GM10266 (cell line): ENCODE data around the gene LIMCH1.

Experiments
- DNase-seq: peaks from one replicate; pipeline ENCODE4 v3.0.0; 2012; ENCODE audit errors: extremely low spot score
- TF ChIP-seq, protein P1 (sequence below): IDR thresholded peaks from 2 replicates; pipeline ENCODE4 v1.5.1; 2012; ENCODE audit warnings: mild to moderate bottlenecking, low read depth; ENCODE audit not compliant: control insufficient read depth, insufficient read depth; ENCODE audit errors: missing control alignments

Gene LIMCH1

DNA sequence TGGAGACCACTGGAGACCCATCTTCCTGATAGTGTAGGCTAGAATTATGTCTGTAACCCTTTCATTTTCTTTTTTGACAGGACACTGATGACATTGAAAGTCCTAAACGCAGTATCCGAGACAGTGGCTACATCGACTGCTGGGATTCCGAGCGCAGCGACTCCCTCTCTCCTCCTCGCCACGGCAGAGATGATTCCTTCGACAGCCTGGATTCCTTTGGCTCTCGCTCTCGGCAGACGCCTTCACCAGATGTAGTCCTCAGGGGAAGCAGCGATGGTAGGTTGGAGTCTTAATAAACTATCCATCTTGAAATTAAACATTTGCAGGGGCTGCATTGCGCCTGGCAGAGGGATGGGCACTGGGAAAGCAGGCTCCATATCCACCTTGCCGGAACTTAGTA lies 75.4 kb downstream of the LIMCH1 start:
- DNase-seq = no peak
- TF ChIP-seq, protein P1, sequence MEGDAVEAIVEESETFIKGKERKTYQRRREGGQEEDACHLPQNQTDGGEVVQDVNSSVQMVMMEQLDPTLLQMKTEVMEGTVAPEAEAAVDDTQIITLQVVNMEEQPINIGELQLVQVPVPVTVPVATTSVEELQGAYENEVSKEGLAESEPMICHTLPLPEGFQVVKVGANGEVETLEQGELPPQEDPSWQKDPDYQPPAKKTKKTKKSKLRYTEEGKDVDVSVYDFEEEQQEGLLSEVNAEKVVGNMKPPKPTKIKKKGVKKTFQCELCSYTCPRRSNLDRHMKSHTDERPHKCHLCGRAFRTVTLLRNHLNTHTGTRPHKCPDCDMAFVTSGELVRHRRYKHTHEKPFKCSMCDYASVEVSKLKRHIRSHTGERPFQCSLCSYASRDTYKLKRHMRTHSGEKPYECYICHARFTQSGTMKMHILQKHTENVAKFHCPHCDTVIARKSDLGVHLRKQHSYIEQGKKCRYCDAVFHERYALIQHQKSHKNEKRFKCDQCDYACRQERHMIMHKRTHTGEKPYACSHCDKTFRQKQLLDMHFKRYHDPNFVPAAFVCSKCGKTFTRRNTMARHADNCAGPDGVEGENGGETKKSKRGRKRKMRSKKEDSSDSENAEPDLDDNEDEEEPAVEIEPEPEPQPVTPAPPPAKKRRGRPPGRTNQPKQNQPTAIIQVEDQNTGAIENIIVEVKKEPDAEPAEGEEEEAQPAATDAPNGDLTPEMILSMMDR = no peak

DNA sequence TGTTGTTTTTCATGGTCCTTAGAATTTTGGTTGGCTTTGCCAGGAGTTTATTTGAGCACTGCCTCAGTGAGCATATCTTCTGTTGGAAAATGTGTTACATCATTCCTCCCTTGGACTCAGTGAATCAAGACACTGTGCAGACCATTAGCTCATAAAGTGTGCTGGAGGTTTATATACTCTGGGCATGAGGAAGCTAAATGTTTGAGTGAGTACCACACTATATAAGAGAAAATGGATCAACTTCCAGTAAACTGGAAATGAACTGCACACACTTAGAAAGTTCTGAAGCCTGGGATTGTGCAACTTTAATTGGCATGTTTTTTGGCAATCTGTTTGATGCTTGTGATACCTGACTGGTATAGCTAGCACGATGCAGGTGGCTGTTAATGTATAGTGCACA lies 75.9 kb downstream of the LIMCH1 start:
- TF ChIP-seq, protein P1 = no peak
- no peak for DNase-seq

DNA sequence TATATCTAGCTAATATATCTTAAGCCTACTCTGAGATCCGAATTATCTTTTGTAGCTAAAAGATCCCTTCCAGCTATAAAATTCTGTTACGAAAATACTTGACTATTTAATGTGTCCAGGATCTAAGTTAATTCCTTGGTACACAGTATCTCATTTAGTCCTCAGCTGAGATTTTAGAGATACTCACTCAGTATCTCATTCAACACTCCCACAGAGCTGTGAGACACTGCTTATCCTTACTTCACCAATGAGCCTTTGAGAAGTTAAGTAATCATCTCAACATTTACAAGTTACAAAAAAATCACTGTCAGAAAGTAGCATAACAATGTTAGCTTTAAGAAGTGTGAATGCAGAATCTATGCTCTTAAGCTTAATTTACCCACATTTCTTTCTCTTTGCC lies 76.6 kb downstream of the LIMCH1 start:
- no peak for DNase-seq
- TF ChIP-seq, protein P1 = no peak

DNA sequence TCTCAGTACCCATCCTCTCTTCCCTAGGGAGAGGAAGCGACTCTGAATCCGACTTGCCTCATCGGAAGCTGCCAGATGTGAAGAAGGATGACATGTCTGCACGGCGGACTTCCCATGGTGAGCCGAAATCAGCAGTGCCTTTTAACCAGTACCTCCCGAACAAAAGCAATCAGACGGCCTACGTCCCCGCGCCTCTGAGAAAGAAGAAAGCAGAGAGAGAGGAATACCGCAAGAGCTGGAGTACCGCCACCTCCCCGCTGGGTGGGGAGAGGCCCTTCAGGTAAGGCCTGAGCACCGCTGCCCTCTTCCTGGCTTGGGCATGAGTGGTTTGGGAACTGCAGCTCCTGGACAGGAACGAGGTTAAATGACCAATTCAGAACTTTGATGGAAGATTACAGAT lies 81.2 kb downstream of the LIMCH1 start:
- no peak for DNase-seq
- TF ChIP-seq, protein P1 = no peak

DNA sequence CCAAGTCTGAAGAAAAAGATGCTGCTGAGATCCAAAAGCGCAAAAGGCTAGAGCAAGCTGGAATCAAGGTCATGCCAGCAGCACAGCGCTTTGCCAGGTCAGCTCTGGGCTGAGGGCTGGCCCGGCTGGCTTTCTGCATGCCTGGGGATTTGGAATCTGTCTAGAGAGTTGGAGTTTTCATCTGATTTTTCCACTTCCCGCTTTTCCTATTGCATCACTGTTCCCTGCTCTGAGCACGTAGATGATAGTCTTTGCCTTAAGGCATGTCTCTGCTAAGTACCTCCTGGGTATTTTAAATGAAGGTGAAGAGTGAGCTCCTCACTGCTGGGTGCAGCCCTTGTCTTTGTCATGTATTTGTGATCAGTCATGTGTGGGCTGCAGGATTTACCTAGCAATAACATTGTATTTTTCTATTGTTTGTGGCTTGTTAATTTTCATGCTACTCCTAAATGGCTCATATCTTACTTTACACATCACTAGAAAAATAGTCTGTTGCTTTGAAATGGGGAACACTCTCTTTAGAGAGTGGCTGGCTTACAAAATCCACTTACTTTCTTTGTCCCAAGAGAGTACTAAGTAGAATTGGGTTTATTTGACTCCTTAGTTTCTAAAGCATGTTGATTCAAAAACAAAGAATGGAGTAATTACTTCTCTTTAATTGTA lies 82.8 kb downstream of the LIMCH1 start:
- no peak for DNase-seq
- TF ChIP-seq, protein P1 = no peak

DNA sequence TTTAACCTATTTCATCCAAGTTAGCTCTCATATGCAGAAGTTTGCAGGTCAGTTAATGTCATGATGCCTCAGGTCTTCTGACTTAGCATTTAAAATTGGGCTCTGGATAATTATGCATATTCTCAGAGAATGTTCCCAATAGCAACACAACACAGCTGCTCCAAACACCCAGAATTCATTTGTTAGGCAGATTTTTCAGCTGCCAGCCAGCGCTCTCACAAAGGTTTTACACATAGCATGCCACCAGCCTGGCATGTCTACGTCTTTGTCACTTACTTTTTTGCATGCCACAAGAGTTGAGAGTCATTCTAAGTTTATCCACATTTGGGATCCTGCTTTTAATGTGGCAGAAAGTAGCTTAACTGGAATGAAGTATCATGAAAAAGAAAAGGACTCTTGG lies 84.8 kb downstream of the LIMCH1 start:
- TF ChIP-seq, protein P1 = no peak
- no peak for DNase-seq

DNA sequence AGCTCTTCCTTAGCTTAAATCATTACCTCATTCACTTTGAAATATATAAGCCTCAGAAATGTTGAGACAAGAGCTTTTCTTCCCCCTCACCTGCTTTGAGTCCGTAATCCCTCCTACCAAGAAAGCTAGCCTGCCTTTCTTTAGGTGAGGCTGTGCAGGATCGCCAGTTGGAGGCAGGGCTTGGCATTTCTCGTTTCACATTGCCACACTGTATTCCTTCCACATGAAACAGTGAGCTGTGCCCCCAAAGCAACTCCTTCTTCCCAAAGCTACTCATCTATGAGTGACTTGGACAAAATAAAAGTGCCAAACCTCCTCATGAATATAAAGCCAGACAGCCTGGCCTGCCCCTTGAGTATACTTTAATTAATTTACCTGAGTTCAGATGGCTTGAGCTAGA lies 86.8 kb downstream of the LIMCH1 start:
- TF ChIP-seq, protein P1 = no peak
- DNase-seq = no peak
